HG03060 (cell line): ENCODE data around the gene EFNB3.

Experiments
- ATAC-seq: cut with Tn5 transposase; IDR thresholded peaks from one replicate; pipeline ENCODE4 v1.9.1; 2021; ENCODE audit warnings: low read depth, moderate number of reproducible peaks; ENCODE audit not compliant: unreplicated experiment

EFNB3 gene

DNA sequence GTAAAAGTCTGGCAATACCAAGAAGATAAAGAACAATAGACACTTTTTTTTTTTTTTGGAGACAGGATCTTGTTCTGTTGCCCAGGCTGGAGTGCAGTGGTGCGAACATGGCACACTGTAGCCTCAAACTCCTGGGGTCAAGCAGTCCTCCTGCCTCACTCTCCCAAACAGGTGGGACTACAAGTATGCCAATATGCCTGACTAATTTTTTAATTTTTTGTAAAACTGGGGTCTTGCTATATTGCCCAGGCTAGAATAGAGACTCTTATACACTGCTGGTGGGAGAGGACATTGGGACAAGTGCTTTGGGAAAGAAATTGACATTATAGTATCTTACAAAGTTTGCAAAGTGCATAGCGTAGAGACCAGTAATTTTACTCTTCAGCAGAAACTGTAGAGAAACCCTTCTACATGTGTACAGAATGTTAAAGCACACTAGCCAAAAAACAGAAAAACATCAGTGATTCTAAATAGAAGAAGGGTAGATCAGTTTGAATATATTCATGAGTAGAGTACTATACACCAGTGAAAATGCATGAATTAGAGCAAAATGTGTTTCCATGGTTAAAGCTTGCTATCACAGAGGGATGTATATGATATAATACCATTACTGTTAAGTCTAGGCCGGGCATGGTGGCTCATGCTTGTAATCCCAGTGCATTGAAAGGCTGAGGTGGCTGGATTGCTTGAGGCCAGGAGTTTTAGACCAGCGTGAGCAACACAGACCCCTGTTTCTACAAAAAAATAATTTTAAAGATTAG lies 7.0 kb upstream of the EFNB3 start:
- ATAC-seq = no peak

DNA sequence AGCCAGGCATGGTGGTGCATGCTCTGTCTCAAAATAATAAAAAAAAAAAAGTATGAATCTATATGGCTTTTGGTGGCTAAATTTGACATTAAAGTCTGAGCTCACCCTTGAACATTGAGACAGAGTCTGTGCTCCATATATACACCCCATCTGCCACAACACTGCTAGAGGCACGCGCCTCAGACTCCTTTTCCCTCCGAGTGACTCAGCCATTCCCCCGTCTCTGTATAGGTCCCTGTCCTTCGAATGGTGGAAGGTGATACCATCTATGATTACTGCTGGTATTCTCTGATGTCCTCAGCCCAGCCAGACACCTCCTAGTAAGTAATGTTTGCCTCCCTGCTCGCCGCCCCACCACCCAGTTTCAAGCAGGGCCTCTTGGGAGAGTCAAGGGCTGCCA lies 4.5 kb upstream of the EFNB3 start:
- ATAC-seq = no peak

DNA sequence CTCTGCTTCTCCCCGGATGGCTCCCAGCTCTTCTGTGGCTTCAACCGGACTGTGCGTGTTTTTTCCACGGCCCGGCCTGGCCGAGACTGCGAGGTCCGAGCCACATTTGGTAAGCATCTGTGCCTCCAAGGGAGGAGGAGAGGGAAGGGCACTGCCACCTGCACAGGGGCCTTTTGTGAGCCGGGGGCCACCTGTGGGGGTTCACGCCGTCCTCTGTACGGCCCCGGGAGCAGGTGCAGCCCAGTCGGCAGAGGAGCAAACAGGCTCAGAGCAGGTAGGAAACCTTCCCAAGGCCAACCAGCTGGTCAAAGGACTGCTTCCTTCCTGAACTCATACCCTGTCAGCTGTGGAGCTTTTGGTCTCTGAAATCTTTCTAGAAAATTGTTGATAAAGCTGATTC lies 3.3 kb upstream of the EFNB3 start:
- no peak for ATAC-seq

DNA sequence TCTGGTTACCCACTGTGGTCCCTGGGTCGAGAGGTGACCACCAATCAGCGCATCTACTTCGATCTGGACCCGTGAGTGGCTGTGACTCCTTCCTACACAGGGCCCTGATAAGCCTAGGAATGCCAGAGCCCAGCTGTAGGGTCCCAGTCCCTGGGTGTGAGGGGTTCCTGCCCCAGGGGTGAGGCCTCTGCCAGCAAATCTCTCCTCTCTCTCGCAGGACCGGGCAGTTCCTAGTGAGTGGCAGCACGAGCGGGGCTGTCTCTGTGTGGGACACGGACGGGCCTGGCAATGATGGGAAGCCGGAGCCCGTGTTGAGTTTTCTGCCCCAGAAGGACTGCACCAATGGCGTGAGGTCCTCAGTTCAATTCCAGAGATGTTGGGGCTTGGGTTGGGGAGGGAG lies 2.2 kb upstream of the EFNB3 start:
- ATAC-seq = no peak

DNA sequence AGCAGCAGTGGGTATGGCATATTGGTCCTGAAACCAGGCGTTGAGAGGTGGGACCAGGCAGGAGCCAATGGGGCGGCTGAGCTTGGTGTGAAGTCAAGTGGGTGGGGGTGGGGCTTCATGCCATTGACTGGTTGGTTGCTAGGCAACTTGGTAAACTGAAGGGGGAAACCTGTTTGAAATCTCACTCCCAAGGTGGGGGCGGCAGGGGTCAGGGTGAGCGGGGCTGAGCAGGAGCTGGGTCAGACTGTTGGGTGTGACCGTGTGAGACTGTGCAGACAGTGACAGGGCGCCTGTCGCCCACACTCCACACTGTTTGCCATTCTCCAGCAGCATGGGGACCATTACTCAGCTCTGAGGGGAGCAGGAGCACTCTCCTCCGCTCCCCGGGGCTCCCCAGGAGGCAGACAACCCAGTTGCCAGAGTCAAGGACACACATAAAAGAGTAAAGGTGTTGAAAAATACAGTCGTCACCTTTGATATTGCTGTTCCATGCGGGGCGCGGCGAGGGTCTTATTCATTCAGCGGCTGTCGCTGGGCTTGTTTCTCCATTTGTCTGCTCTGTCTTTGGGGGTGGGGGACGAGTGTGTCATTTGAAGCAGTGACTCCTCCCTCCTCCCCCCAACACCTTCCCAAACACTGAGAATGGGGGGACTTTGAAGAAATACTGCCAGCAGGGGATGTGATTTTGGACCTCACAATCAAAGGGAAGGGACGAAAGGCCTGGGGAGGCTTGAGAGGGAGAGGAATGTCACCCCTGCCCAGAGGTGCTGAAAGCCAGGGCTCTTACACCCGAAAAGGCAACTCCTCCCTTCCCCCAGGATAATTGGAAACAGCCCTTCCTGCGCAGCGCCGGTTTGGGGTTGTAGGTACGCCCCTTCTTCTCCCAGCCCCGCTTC lies 1.2 kb upstream of the EFNB3 start:
- ATAC-seq = no peak

DNA sequence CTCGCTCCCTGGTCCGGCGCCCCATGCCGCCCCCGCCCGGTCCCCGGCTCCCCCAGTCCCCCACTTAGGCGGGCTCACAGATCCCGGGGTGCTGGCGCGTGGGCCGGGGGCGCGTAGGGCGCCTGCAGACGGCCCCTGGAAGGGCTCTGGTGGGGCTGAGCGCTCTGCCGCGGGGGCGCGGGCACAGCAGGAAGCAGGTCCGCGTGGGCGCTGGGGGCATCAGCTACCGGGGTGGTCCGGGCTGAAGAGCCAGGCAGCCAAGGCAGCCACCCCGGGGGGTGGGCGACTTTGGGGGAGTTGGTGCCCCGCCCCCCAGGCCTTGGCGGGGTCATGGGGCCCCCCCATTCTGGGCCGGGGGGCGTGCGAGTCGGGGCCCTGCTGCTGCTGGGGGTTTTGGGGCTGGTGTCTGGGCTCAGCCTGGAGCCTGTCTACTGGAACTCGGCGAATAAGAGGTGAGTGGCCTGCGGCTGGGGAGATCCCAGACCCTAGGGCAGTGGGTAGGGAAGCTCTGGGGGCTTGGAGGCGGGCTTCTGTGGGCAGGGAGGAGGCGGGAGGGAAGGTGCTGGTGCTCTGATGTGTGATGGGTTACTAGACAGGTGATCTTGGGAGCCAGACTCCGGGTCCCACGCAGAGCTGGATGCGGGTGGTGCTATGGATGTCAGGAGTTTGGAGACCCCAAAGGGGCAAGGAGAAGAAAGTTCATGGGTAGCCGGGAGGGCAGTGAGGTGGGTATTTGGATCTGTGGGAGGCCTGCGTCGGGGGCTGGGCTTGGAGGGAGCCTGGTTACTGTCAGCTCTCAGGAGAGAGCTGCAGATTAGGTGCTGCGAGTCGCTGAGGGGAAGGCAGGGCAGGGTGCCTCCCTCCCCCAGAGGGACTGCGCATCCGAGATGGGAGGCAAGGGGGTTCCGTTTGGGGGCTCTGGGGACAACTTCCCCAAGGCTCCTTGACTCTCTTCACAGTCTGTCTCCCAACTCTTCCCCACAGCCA lies 560 bp downstream of the EFNB3 start:
- no peak for ATAC-seq

DNA sequence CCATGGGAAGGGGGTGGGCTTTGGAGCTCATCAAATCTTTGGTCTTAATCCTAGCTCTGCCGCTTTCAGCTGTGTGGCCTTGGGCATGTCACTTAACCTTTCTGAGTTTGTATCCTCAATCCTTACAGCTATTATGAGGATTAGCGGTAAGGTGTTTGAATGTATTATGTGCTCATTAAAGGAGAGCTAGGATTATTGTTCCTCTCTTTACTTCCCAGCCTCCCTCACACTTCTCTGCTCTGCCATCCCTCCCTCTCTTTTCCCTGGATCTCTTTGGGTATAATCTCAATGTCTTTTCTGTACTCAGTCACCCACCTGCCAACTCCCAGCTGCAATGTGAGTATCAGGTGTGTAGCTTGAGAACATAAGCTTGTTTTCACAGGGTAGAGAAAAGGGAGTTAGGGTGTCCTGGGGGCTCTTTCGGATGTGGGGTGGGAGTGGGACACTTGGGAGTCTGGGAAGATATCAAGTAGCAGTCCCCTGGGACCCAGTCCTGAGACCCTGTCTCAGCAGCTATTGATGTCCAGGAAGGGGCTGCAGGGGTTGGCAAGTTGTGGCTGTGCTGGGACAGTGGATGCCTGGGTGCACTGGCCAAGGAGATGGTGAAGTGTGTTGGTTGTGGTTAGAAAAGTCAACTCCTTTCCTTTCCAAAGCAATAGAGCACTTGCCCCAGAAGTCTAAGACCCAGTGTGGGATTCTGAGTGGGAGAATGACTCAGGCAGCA lies 1.8 kb downstream of the EFNB3 start:
- ATAC-seq = no peak

DNA sequence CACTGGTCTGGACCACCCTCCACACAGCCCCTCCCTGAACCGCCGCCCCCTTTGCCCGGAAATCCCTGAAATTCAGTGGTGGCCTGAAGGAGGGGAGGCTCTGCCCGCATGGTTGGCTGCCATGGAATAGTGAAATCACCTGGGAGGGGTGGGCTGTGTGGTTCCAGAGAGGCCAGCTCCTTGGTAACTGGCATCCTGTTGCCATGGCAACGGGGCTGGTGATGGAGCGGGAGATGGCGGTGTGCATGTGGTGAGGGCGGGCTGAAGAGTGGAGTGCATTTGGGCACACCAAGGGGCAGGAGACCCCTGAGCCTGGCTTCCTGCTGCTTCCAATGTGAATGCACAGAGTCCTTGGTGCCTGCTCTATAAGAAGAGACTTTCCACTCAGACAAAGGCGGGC lies 2.4 kb downstream of the EFNB3 start:
- no peak for ATAC-seq

DNA sequence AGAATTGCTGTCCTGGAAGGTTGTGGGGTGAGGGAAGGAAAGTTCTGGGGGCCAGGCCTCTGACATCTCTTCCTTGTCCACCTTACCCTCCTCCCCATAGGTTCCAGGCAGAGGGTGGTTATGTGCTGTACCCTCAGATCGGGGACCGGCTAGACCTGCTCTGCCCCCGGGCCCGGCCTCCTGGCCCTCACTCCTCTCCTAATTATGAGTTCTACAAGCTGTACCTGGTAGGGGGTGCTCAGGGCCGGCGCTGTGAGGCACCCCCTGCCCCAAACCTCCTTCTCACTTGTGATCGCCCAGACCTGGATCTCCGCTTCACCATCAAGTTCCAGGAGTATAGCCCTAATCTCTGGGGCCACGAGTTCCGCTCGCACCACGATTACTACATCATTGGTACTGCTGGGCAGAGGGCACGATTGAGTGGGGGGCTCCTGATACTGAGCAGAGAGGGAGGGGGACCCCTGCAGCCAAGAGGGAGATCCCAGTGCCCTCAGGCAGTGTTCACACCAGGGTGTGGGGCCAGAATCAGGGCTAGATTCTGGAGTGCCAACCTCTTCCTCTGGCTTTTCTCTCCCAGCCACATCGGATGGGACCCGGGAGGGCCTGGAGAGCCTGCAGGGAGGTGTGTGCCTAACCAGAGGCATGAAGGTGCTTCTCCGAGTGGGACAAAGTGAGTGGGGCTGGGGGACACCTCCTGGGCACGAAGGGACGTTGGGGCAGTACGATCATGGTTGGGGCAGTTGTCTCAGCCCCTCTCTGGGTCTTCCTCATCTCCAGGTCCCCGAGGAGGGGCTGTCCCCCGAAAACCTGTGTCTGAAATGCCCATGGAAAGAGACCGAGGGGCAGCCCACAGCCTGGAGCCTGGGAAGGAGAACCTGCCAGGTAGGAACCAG lies 3.1 kb downstream of the EFNB3 start:
- ATAC-seq = no peak

DNA sequence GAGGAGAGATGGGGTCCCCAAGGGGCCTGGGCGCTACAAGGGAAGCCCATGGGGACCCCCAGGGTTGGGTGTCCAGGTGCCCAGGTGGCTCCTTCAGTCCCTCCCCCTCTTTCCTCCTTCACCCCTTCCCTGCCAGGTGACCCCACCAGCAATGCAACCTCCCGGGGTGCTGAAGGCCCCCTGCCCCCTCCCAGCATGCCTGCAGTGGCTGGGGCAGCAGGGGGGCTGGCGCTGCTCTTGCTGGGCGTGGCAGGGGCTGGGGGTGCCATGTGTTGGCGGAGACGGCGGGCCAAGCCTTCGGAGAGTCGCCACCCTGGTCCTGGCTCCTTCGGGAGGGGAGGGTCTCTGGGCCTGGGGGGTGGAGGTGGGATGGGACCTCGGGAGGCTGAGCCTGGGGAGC lies 4.0 kb downstream of the EFNB3 start:
- no peak for ATAC-seq

DNA sequence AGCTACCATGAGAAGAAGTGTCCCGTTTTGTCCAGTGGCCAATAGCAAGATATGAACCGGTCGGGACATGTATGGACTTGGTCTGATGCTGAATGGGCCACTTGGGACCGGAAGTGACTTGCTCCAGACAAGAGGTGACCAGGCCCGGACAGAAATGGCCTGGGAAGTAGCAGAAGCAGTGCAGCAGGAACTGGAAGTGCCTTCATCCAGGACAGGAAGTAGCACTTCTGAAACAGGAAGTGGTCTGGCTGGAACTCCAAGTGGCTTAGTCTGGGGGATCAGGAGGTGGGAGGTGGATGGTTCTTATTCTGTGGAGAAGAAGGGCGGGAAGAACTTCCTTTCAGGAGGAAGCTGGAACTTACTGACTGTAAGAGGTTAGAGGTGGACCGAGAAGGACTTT lies 5.3 kb downstream of the EFNB3 start:
- no peak for ATAC-seq

DNA sequence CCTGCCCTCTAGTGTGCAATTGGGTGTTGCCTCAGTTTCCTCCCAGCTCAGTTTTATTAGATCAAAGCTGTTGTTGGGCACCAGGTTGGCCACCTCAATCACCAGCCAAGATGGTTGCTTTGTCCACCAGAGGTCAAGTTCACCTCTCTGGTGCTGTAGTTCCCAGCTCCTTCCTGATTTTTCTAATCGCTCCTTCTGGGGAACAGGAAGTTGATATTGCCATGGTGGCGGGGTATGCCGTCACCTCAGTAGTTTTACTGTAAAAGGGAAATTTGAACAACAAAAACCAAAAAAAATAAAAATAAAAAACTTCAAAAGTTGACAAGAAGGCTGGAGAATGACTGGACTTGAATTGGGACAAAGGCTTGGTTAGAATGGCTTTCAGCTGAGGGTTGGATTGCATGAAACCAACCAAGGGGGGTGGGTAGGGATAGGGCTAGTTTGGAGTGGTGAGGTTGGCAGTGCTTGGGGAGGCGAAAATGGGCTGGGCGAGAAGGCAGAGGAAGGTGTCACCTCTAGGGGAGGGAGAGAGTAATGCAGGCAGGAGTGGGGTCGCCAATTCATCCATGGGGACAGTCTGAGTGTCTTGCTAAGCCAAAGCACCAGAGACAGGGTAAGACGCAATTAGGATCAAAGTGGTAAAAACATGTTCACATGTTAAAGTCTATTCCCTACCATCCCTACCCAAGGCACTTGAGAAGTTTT lies 6.2 kb downstream of the EFNB3 start:
- ATAC-seq = no peak

DNA sequence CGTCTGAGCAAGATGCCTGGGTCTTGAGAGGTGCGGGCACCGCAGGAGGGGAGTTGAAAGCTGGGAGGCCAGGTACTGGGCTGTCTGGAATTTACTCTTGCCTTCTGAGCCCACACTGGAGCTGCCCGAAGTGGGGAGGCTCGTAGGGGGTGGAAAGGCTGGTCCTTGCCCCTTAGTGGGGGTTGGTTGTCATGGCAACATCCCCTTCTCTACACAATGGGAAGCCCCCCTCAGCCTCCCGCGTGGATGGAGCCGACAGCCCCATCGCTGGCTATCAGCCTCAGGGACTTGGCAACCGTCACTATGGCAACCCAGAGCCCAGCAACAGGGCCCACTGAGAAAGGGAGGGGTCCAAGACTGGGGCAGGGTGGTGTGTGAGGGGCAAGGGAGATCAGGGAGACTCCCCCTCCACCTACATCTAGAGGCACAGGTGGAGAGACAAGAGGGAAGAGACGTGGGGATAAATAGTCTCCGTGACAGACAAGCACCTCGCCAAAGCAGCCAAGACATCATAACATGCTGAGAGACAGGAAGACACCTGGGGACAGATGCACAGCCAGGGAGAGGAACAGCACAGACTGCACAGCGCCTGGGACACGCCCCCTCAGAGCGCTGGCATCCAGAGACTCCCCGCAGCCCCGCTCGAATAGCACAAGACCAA lies 7.2 kb downstream of the EFNB3 start:
- no peak for ATAC-seq

DNA sequence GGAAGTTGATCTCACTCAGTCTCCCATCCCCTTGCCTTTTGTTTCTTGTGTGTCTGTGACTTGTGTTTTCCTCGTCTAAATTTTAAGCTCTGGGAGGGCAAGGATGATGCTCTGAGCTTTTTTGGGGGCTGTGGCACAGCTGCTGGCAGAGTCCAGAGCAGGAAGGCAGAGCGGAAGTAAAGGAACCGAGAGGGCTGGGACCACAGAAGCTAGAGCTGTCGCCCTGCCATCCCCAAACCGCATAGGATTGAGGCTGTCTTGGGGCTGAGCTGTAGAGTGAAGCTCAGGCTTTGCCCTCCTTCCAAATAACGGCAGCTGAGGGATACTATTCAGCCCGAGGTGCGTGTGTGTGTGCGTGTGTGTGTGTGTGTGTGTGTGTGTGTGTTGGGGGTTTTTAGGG lies 8.8 kb downstream of the EFNB3 start:
- no peak for ATAC-seq

DNA sequence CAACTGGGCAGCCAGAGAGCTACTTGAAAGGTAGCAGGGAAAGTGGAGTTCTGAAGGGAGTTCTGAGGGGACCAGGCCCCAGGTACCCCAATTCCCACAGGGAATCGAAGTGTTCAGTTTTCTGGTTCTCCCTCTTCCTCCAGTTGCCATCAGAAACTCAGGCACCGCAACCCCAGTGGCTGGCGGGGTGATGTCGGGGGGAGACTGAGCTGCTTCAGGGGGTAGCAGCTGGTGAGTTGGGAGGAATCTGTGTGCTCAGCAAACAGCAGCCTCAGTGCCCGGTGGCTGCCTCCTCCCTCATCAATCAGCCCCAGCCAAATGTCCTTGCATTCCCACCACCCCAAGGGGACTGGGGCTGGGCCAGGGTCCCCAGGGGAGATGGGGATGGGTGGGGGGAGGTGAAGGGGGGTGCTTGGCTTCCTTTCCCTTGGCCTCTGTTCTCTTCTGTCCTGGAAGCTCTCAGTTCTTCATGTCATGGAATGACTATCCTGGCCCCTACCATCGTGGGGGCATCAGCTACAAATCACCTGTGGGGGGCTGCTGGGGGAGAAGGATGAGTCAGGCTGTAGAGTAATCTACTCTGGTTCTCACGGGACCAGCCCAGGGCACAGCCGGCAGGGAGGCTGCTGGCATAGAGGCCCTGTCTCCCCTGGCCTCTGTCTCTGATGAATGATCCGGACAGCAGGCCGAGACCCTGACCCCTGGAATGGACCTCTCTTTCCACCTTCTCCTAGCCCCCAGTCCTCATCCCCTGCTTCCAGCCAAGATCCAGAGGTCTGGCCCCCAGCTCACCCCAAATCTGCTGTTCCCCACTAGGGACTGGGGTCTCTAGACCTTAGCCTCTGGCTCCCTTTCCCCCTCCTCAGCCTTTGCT lies 10.0 kb downstream of the EFNB3 start:
- no peak for ATAC-seq

DNA sequence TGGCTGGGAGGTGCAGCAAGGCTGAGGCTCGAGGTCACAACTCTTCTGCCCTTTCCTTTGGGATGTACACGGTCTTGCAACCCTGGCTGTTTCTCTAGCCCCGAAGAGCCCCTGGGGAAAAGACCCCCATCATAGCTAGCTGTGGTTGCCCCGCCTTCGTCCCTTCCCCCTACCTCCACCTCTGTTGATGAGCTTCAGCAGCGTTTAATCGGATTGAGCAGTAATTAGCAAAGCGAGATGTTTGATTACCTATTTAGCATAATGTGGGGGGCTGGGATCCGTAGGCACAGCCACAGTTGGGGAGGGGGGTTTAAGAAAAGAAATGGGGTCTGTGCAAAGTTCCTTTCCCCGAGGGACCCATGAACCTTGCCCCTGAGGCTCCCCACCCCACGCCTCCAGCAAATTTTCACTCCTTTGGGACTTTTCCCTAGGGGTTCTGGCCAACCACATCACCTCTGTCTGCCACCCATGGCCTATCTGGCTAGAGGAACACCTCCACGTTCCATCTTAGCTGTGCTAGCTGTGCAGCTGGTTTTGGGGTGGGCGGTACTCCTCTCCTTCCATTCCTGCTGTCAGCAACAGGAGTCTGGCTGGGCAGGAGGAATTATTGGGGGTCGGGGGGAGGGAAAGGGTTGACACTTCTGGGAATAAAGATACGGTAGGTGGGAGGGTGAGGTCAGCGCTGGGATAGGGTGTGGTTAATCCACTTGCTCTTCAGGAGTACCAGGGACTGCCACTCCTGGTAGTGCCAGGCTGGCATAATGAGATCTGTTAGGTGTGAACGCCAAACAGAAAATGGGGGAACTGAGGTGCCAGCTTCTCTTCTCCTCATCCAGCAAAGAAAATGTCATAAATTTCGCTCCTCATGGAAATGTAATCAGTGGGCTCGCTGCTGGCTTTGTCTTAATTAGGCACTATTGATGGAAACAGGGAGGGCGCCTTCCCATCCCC lies 11.2 kb downstream of the EFNB3 start:
- ATAC-seq = no peak
